Putamen (tissue), 1 donor: ENCODE measurements around the gene PLEKHM1.
"Not testable (repeated sequence)": the region's sequence is repeated elsewhere in the genome, so short reads cannot be mapped to it uniquely, and the experiment has no call there.

ENCODE experiments used
- DNase-seq: peaks from one replicate; pipeline ENCODE4 v3.0.0-alpha.2; 2016; ENCODE audit warnings: low spot score

PLEKHM1 gene

DNA sequence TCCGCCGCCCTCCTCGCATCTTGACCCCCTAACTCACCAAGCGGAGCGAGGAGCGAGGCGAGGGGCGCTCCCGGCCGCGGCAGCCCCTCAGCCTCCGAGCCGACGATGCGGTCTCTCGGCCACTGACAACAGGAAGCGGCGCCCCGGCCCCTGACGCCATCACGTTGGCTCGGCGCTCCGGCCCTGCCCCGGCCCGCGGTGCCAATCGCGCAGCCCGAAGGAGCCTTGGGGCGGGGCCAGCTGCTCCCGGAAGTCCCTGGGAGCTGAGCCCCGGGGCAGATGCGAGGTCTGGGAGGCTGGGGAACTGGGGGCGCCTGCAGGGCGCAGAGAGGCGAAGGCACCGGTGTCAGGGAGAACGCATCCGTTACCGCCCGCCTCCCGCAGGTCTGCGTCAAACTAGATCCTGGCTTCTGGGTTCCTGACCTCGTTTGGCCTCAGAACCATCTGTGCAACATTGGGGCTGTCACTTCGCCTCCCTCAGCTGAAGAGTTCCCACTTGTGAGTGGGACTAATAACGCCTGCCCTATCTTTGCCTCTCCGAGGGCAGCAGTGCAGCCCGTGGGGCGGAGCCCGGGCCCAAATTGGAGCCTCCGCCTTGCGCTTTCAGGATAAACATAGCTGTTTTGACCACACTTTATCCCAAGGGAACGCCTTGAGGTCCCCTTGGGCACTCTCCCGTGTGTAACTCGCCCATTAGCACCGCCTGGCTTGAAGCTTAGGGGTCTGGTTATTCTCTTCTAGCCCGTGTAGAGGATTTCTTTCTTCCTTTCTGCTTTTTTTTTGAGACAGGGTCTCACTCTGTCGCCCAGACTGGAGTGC lies at the start of gene PLEKHM1:
TSS of gene PLEKHM1 (minus strand) at position 107 of the 819 bp plus-strand sequence. CDS start 8,237 bp downstream, outside the sequence.
- peak; percentile 78 for DNase-seq

DNA sequence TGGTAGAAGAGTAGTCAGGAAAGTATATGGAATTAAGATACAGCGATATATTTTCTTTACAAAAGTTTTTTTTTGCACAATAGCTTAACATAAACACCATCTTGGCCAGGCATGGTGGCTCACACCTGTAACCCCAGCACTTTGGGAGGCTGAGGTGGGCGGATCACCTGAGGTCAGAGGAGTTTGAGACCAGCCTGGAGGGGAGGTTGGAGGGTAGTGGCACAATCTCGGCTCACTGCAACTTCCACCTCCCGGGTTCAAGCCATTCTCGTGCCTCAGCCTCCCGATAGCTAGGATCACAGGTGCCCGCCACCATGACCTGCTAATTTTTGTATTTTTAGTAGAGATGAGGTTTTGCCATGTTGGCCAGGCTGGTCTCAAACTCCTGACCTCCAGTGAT lies 47.6 kb upstream of the PLEKHM1 start:
- not testable (repeated sequence) for DNase-seq

DNA sequence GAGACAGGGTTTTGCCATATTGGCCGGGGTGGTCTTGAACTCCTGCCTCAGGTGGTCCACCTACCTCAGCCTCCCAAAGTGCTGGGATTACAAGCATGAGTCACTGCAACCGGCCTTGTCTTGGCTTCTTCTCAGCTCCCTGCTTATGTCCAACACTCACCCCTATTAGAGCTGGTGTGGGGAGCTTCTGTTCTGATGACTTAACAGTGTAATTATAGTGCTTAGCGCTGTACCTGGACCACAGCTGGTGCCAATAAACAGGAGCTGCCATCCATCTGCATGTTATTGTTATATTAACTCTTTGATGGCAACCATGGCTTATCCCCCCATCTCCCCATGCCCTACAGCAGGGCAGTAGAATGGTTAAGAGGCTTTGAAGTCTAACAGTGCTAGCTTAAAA lies 15.6 kb upstream of the PLEKHM1 start:
- not testable (repeated sequence) for DNase-seq

DNA sequence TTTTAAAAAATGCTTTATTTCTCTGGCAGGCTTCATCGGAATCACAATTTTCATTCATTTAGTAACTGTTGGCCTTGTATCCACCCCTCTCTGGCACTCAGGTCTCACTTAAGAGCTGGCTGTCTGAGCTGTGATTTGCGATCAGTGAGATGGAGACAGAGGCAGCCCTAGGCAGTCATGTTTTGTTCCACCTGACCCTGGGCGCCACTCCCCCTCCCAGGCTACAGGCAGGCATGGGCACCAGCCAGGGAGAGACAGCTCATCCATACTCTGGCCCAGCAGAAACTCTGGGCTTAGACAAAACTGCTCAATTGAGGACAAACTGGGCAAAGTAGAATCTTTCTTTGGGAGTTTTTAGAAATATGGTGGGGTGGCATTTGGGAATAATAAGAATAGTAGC lies 14.7 kb upstream of the PLEKHM1 start:
- DNase-seq, result not testable (repeated sequence)

DNA sequence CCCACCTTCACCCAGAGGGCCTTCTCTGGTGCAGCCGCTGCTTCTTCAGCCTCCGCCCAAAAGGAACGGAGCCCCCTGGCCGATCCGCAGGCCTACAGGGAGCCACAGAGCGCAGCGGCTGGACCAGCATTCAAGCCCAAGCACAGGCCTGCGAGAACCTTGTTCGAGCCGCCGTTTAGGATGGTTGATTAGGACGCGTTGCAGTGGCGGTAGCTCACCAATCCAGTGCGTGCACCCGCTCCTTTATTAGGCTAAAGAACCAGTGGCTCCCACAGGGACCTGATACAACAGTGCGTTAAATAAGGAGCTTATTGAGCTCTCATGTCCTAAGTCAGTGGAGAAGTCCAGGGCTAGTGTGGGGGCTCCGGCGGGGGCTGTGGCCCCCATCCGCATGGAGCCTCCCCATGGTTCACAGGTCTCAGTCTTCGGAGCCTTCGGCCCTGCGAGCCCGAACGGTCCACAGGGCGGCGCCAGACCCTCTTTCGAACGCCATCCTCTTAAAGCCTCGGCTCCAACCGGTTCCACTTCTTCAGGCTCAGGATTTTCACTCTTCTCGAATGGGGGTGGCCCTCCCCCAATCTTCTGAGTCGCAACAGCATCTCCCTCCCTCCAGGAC lies 10.7 kb upstream of the PLEKHM1 start:
- not testable (repeated sequence) for DNase-seq

DNA sequence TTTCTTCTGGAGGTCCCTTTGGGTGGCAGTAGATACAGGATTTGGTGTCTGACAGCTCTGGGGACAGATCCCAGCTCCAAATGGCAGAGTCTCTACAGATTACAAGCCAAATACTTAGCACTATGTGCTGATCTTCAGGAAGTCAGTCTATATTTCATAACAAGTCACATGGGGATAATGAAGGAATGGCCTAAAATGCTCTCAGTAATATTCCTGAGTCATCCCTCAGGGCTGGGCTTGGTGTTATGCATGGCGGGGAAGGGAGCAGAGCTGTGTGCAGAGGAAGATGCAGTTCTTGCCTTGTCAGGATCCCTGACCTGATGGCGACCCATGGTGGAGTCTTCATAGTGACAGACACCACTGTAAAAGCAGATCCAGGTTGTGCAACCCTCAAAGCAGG lies 10.0 kb upstream of the PLEKHM1 start:
- not testable (repeated sequence) for DNase-seq

DNA sequence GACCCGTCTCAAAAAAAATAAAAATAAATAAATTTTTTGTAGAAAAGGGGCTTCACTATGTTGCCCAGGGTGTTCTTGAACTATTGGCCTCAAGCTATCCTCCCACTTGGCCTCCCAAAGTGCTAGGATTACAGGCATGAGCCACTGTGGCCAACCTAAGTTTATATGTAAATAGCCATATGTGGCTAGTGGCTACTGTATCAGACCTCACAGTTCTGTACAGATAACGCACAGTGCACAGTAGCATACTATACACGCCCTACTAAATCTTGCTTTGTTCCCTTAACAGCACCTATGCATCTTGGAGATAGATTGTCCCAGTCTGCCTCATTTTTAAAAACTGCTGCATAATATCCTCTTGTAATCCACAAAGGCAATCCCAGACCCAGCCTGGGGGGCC lies 8.7 kb upstream of the PLEKHM1 start:
- DNase-seq, result not testable (repeated sequence)

DNA sequence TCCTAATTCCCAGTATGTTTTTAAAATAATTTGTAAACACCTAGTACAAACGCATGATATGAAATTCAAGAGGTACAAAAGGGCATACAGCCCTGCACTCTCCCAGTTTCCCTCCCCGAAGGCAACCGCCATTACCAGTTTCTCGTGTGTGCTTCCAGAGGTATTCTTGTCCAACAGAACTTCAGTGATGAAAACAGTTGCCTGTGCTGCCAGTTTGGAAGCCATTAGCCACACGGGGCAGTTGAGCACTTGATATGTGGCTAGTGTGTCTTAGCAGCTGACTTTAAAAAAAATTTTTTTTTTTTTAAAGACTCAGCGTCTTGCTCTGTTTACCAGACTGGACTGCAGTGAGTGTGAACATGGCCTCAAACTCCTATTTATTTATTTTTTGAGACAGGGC lies 7.9 kb upstream of the PLEKHM1 start:
- DNase-seq, result not testable (repeated sequence)

DNA sequence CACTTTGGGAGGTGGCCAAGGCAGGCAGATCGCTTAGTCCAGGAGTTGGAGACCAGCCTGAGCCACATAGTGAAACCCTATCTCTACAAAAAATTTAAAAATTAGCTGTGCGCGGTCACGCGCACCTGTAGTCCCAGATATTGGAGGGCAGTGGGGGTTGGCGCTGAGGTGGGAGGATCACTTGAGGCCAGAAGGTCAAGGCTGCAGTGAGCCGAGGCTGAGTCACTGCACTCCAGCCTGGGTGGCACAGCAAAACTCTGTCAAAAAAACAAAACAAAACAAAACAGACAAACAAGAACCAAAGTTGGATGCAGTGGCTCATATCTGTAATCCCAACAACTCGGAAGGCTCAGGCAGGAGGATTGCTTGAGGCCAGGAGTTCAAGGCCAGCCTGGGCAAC lies 6.9 kb upstream of the PLEKHM1 start:
- not testable (repeated sequence) for DNase-seq

DNA sequence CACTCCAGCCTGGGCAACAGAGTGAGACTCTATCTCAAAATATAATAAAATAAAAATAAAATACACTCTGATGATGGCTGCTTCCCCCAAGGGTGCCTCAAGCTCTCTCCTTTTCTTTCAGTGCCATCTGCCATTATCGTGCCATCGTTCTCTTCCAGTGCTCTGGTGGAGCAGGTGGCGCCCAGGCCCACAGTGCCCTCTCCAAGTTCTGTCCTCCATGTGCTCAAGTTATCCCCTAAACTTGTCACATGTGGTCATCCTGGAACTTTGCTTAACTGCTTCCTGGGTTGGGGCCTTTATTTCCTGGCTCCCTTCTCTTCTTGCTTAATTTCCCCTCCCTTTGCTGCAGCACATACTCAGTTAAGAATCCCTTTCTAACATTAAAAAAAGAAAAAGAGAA lies 6.0 kb upstream of the PLEKHM1 start:
- not testable (repeated sequence) for DNase-seq

DNA sequence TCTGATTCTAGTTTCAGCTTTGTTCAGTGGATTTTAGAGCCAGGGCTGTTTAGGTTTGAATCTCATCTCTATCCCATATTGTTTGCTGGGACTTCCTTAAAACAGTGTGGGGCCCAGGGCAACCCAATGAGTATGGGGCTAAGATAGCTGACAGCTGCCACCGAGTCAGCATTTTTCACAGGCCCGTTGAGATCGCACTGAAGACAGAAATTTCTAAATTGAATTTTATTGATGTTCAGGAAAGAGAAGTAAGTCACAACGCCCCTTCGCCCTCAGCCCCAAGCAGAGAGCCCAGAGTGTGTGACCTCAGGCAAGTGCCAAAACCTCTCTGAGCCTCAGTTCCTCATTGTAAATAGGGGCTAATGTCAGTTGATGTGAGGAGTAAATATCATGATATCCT lies 4.0 kb upstream of the PLEKHM1 start:
- DNase-seq, result not testable (repeated sequence)

DNA sequence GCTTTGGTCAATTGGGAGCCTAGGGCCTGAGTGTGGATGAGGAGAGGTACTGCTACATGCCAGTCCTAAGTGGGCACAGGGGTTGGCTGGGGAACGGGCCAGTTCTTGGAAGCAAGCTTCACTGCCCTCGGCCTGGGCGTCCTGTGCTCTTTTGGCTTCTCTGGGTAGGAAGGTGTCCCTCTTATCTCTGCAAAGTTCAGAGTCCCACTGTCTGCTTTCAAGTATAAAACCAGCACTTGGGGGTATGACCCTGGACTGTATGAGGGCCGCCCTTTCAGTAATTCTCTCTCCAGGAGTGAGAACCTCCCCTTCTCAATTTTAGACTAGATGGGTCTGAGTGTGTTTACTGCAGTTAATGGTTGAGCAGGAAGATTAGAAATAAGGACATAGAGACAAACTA lies 1.6 kb upstream of the PLEKHM1 start:
- DNase-seq, result not testable (repeated sequence)

DNA sequence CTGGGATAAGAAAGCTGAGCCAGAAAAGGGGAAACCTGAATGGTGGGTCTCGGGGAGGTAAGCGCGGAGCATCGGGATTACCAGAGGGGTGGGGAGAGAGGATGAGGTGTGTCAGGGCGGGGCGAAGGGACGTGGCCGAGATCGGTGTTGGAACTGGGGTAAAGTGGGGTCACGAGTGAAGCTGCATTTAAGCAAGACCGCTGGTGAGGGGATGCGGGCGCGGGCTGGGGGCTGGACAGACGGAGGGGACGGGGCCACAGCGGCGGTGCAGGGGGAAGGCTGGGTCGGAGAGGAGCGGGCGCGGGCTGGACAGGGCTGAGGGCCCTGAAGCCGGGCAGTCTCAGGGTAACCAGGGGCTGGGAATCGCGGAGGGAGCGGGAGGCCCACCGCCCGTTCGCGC lies 323 bp downstream of the PLEKHM1 start:
- not testable (repeated sequence) for DNase-seq

DNA sequence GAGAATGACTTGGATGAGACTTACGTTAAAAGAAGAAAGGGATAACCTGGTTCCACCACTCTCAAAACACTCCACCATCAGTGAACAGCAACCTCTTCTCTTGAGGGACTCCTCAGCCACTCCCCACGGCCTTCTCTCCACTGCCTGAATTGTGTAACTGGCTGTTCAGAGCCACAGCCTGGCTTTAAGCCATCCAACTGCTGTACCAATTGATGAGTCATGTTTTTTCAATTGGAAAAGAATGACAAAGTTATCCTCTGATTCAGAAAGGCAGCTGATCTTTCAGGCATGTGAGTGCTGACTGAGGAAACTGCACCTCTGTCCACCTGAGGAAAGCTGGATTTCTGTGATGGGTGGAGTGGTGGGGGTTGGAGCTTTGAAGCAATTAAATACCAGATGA lies 2.8 kb downstream of the PLEKHM1 start:
- DNase-seq, result peak; percentile 83

DNA sequence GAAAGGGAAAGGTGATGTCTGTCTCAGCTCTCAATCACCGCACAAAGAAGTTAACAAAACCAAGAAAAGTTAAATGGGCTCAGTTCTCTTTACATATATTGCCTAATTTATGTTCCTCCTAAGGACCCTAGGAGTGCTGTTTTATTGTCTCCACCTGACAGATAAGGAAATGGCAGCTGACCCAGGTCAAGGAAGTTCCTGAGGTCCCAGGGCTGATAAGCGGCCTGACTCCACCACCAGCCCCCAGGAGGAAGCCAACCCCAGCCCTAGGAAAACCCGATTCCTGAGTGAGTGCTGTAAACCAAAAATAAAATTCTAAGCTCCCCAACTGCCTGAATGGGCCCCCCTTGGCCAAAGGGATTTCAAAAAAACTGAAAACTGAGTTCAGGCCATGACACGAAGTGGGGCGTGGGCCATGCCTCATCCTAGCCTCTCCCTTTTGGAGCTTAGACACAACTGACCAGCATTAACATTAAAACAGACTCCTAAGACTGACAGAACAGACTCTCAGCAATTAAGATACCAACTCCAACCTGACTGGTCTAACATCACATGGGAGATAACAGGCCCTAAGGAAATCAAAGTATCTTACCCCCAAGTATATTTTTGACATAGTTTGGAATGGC lies 6.8 kb downstream of the PLEKHM1 start:
- DNase-seq, result not testable (repeated sequence)

DNA sequence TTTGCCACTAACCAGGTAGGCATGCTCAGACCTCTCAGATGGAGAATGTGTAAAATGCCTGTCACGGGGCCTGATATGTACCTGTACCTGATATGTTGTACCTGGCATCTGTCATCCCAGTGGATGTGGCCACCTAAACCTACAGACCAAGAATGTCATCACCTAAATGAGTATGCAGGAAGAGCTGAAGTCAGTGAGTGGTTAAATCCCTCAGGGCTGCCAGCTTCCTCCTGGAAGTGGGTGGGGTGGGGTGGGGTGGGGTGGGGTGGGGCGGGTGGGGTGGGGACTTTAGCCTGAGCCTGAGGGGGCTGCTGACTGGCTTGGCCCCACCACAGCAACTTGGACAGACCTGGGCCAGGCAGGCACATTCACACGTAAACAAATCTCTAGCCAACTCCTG lies 7.3 kb downstream of the PLEKHM1 start:
- not testable (repeated sequence) for DNase-seq

DNA sequence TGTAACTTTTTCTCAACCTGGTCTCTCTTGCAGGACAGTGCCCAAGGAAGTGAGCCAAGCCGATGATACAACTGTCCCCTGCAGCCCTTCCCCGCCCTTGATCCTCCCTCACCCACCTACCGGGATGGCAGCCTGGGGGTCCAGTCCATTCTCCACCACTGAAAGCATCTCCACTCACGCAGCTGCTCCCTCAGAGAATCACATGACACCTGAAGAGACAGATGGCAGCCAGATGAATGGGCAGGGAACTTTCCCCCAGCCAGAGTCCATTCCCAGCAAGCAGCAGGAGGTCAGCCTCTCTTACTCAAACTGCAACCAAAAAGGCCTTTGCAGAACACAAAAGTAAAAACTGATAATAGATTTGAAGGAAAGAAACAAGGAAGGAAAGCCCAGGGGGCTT lies 8.2 kb downstream of the PLEKHM1 start:
- not testable (repeated sequence) for DNase-seq

DNA sequence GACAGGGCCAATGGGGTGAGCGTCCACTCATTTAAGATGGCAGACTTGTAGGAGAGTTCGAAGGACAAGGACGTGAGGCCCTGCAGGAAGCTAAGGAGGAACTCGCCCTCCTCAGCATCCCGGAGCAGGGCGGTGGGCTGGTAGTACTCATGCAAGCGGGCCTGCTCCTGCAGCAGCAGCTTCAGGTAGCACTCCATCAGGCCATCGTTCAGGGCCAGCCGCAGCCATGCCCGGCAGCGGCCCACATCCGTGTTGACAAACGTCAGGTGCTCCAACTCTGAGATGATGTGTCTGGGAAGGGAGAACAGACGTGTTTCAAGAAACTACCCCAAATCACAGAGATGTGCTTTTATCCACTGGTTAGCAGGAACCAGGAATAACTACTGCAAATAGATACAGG lies 15.1 kb downstream of the PLEKHM1 start:
- not testable (repeated sequence) for DNase-seq

DNA sequence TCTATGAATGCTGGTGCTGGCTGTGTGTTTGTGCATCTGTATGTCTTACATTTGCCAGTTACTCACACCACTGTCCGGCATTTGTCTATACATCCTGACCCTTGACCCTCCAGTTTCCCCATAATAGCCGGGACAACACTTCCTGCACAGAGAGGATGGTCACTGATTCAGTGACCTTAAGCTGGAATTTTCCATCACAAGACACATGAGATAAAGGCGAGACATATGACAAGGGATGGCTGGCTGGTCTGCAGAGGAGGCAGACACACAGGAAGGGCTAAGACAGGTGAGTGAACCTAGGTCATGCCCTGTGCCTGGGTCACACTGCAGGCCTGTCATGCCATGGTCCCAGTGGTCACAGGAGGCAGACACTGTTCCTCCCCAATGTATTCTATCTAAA lies 18.3 kb downstream of the PLEKHM1 start:
- not testable (repeated sequence) for DNase-seq

DNA sequence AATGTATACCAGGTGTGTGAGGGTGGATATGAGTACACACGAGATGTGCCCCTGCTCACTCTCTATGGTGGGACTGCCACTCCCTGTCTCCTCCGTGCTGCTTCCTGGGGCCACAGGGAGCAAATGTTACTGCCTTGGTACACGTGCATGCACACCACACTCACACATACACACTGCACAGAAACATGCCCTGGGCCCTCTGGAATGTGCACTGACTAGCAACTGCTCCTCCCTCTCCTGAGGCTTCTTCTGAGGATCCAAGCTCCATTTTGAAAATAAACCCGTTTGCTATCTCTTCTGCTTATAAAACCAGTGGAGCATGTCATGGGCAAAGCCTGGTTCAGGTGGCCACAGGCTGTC lies 21.3 kb downstream of the PLEKHM1 start:
- not testable (repeated sequence) for DNase-seq

DNA sequence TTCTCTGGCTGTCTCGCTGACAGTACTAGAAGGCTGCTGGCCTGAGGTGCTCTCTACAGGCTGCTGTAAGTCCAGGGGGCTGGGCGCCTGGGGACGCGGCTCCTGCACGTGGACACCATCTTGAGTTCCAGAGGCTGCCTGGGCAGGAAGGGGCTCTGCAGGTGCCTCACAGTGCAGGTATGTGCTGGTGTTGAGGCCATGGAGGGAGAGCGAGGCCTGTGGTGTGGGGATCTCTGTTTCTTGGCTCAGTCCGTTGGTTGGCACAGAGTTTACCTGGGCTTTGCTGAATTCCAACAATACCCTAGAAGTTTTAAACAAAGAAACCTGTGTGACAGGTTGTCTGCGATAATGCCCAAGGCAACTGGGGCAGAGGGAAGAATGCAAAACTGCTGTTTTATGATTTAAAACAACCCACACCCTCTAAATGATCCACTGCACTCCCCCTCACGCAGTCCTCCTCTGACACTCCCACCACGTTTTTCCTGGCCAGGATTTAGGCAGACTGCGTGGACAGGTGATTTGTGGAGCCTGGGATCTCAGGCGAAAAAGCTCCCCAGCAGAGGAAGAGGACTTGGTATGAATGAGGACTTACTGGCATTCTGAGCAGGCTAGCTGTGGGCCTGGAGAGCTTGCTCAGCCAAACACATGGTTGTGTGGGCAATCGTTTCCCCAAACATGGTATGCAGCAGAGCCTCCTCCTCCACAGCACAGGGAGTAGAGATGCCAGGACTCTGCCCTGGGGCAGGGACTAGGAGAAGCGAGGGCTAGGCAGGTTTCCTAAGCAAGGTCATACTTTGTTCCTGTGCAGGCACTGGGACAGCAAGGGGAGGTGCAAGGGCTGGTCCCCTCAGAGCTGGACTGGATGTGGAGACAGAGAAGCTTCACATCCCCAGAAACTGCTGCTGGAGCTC lies 22.0 kb downstream of the PLEKHM1 start:
- DNase-seq, result not testable (repeated sequence)
